Measurements from ENCODE around the gene LNP1.

- no peak for TF ChIP-seq POLR2AphosphoS5 (IDR thresholded peaks at IDR 0.05)
- TF ChIP-seq POLR2A (IDR thresholded peaks at IDR 0.05), result no peak
These were observed 1.8 kb upstream of the LNP1 start for GRCh38 chr3:100399341-100400071.
